ENCODE data around the gene ZNF750. TPM values are rescaled to one million over a fixed set of nuclear protein-coding genes. Genes with fewer than 3 reads are reported as not detected.

The ZNF750 gene
- total RNA-seq, 1 experiment from 2014 or later: 0.44 TPM

DNA sequence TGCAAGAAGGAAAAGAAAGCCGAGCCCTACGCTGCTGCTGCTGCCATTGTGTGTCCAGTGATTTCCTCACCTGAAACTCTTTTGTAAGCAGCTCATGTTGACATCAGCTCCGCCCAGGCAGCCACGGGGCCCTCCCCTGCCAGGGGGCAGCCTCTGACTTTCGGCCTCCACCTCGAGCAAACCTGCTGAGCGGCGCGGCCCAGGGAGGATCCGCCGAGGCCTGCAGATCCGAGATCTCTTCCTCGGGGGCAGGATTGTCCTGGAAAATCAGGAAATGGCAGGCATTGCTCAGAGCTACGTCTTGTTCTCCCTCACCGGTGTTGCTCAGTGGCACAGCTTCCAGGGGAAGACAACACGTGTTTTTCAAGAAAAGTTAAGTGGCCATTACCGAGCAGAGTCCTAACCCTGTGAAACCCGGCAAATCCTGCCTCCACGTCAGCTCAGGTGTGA lies 35.6 kb upstream of the ZNF750 start:
- Histone ChIP-seq H3K4me2 (peak overlapping the region; percentile 93), H3K27me3 (ENCODE audit: insufficient read depth, low read depth) (no peaks in the 10 kb centered on the region), H3K79me2 (ENCODE audit: low read depth) (peaks cover 43% of the 10 kb centered on the region), H3K4me1 (replicated peaks; ENCODE audit: insufficient read depth) (peaks cover 42% of the 10 kb centered on the region), H3F3A (ENCODE audit: insufficient read depth, low read depth) (peaks cover 26% of the 10 kb centered on the region), H2AFZ (0 out of 2 replicates have a peak overlapping the region, but pooled peaks have one; percentile 43), H3K4me3 (peak overlapping the region; percentile 54), H4K20me1 (ENCODE audit: insufficient read depth) (no peaks in the 10 kb centered on the region), H3K9me2 (ENCODE audit: insufficient read depth) (no peaks in the 10 kb centered on the region), H3K9me3 (ENCODE audit: insufficient read depth, low read depth) (no peaks in the 10 kb centered on the region), H3K27ac (peak overlapping the region; percentile 100), H3K36me3 (ENCODE audit: low read depth) (no peaks in the 10 kb centered on the region)
- CTCF ChIA-PET: interaction anchor here (0.7 kb wide), 2 partner anchors 37 kb away, joined by 3 read pairs; no protein-coding TSS in a partner anchor
- DNase-seq: peak; percentile 83 to 91
- BruUV-seq (replicated peaks): no TSS peak
- POLR2A ChIA-PET (ENCODE audit: unreplicated experiment): interaction anchor here (0.7 kb wide), 1 partner anchor 14 kb away, joined by 3 read pairs; no protein-coding TSS in a partner anchor
- intact Hi-C loops (cut with micrococcal nuclease; ENCODE audit: unreplicated experiment): loop anchor here (1.0 kb wide), 1 partner anchor 15 kb away; no protein-coding TSS in a partner anchor
- no peak for TF ChIP-seq CTCF (conservative IDR thresholded peaks at IDR 0.05)
- TF ChIP-seq EZH2 (IDR thresholded peaks at IDR 0.05; ENCODE audit: low read depth): no peak

DNA sequence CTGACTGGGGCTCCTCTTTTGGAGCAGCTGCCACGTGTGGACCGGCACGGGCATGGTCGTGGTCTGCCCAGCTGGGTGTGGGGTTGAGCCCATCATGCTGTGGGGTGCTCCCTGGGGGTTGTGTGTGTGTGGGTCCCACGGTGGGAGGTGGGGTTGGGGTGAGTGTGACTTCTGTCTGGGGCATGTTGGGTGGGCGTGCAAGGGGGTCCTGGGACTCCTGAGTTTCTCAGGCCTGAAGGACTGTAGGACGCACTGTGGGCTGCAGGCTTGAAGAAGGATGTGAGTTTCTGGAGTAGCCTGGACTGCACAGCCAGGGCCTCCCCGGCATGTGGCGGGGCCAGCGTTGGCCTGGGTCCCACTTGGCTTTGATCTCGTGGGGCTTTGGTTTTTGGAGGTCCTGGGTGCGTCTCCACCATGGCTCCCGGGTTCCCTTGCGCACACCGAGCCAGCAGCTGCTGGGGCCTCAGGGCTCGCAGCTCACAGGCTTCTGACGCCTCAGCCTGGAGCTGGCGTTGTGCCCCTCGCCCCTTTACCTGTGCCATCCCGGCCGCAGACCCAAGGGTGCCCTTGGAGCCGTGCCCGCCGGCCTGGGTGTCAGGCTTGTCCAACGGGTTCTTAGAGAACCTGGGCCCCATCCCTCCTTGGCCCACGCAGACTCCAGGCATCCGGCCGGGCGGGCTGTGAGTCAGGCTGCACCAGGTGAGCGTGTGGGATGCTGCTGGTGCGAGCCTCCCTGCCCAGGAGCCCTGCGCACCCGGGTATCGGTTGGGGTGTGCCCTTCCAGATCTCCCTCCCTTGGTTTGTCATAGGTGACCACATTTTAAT lies 34.4 kb upstream of the ZNF750 start:
- CTCF ChIA-PET: interaction anchor here (0.7 kb wide), 1 partner anchor 11 kb away, joined by 3 read pairs; no protein-coding TSS in a partner anchor
- TF ChIP-seq CTCF (conservative IDR thresholded peaks at IDR 0.05) (no peak), EZH2 (IDR thresholded peaks at IDR 0.05; ENCODE audit: low read depth) (no peak)
- Histone ChIP-seq H3K27me3 (ENCODE audit: insufficient read depth, low read depth) (no peaks in the 10 kb centered on the region), H3F3A (ENCODE audit: insufficient read depth, low read depth) (peaks cover 26% of the 10 kb centered on the region), H4K20me1 (ENCODE audit: insufficient read depth) (no peaks in the 10 kb centered on the region), H3K4me1 (replicated peaks; ENCODE audit: insufficient read depth) (peaks cover 42% of the 10 kb centered on the region), H2AFZ (no peak overlapping the region), H3K4me3 (no peak overlapping the region), H3K36me3 (ENCODE audit: low read depth) (no peaks in the 10 kb centered on the region), H3K9me3 (ENCODE audit: insufficient read depth, low read depth) (no peaks in the 10 kb centered on the region), H3K9me2 (ENCODE audit: insufficient read depth) (no peaks in the 10 kb centered on the region), H3K79me2 (ENCODE audit: low read depth) (peaks cover 31% of the 10 kb centered on the region), H3K27ac (peak overlapping the region; percentile 100), H3K4me2 (peak overlapping the region; percentile 93)
- DNase-seq: peak; percentile 92 to 93
- intact Hi-C loops (cut with micrococcal nuclease; ENCODE audit: unreplicated experiment): no loop called here
- no TSS peak for BruUV-seq (replicated peaks)
- POLR2A ChIA-PET (ENCODE audit: unreplicated experiment): interaction anchor here (0.7 kb wide), 1 partner anchor 51 kb away, joined by 3 read pairs; no protein-coding TSS in a partner anchor

- Histone ChIP-seq H3K4me3 (no peak overlapping the region), H3K79me2 (ENCODE audit: low read depth) (peaks cover 24% of the 10 kb centered on the region), H3K9me2 (ENCODE audit: insufficient read depth) (no peaks in the 10 kb centered on the region), H2AFZ (no peak overlapping the region), H3K27ac (peak overlapping the region; percentile 100), H3K4me2 (no peak overlapping the region; the same call in 1 of the 2 replicates), H3F3A (ENCODE audit: insufficient read depth, low read depth) (peaks cover 26% of the 10 kb centered on the region), H3K9me3 (ENCODE audit: insufficient read depth, low read depth) (no peaks in the 10 kb centered on the region), H3K27me3 (ENCODE audit: insufficient read depth, low read depth) (no peaks in the 10 kb centered on the region), H3K36me3 (ENCODE audit: low read depth) (no peaks in the 10 kb centered on the region), H4K20me1 (ENCODE audit: insufficient read depth) (no peaks in the 10 kb centered on the region), H3K4me1 (replicated peaks; ENCODE audit: insufficient read depth) (peaks cover 42% of the 10 kb centered on the region)
- no peak for TF ChIP-seq CTCF (conservative IDR thresholded peaks at IDR 0.05)
- no peak for TF ChIP-seq EZH2 (IDR thresholded peaks at IDR 0.05; ENCODE audit: low read depth)
- intact Hi-C loops (cut with micrococcal nuclease; ENCODE audit: unreplicated experiment): no loop called here
- ChIA-PET POLR2A (ENCODE audit: unreplicated experiment) (no interaction called here), CTCF (no interaction called here)
- no TSS peak for BruUV-seq (replicated peaks)
- DNase-seq: no peak
Measured at GRCh38 chr17:82873521-82873920, 33.7 kb upstream of the ZNF750 start.
